ENCODE data around the gene PBRM1. TPM values are rescaled to one million over a fixed set of nuclear protein-coding genes. Genes with fewer than 3 reads are reported as not detected.
"Not testable (repeated sequence)": the region's sequence is repeated elsewhere in the genome, so short reads cannot be mapped to it uniquely, and the experiment has no call there.

Gene PBRM1
- total and polyA plus RNA-seq, 11 donors = 8.5 to 61.7 (median 44.4) TPM

- H3K36me3 ChIP-seq = peaks cover 0 to 72% (median 48%) of the 10 kb centered on the region in 9 donors
- H3K4me1 ChIP-seq = peaks cover 0 to 5% (median 0%) of the 10 kb centered on the region in 12 donors
- TF ChIP-seq POLR2A (IDR thresholded peaks at IDR 0.05) (no peak), CTCF (IDR thresholded peaks at IDR 0.05) (no peak)
- DNase-seq (no peak), ATAC-seq (no peak)
- intact Hi-C loops (cut with DNase I) = loop anchor here in 1 of 10 donors (10.0 kb wide), 1 partner anchor 334 kb away; no protein-coding TSS in a partner anchor
- no peak overlapping the region for H3K4me3 ChIP-seq
- H3K27me3 ChIP-seq = no peaks in the 10 kb centered on the region
- H3K9me3 ChIP-seq = peaks cover 0 to 16% (median 9%) of the 10 kb centered on the region in 12 donors
- H3K27ac ChIP-seq = no peak overlapping the region
These were observed 45.0 kb upstream of the PBRM1 start for GRCh38 chr3:52730681-52731080.

GRCh38 chr3:52728753-52729152 is 43.0 kb upstream of the PBRM1 start:
- H3K27me3 ChIP-seq; H3K4me1 ChIP-seq; ATAC-seq; H3K27ac ChIP-seq; DNase-seq; intact Hi-C loops (cut with DNase I); H3K4me3 ChIP-seq: not testable (repeated sequence)
- 61 to 91% (median 90%) methylated on average over 3 of the region's 3 CpGs for WGBS, 4 donors
- Histone ChIP-seq H3K9me3 (peaks cover 0 to 16% (median 9%) of the 10 kb centered on the region in 12 donors), H3K36me3 (peaks cover 0 to 53% (median 29%) of the 10 kb centered on the region in 9 donors)

- ATAC-seq = no peak
- Histone ChIP-seq H3K27me3 (no peaks in the 10 kb centered on the region), H3K27ac (no peak overlapping the region), H3K4me1 (peaks cover 0 to 19% (median 0%) of the 10 kb centered on the region in 12 donors), H3K4me3 (no peak overlapping the region), H3K36me3 (peaks cover 0 to 28% (median 5%) of the 10 kb centered on the region in 9 donors), H3K9me3 (peaks cover 0 to 22% (median 8%) of the 10 kb centered on the region in 12 donors)
- intact Hi-C loops (cut with DNase I) = no loop called here
- DNase-seq = no peak
- 94 to 100% (median 99%) methylated on average over 1 of the region's 1 CpG for WGBS, 4 donors
- TF ChIP-seq CTCF (IDR thresholded peaks at IDR 0.05) = no peak
- TF ChIP-seq POLR2A (IDR thresholded peaks at IDR 0.05) = no peak
These were observed 38.8 kb upstream of the PBRM1 start for GRCh38 chr3:52724511-52724910.

- Histone ChIP-seq H3K27me3 (no peaks in the 10 kb centered on the region), H3K4me1 (peaks cover 0 to 19% (median 0%) of the 10 kb centered on the region in 12 donors), H3K4me3 (no peak overlapping the region), H3K27ac (no peak overlapping the region), H3K9me3 (peaks cover 0 to 21% (median 5%) of the 10 kb centered on the region in 12 donors), H3K36me3 (peaks cover 0 to 29% (median 7%) of the 10 kb centered on the region in 9 donors)
- ATAC-seq (no peak), DNase-seq (no peak)
- intact Hi-C loops (cut with DNase I) = no loop called here
- no peak for TF ChIP-seq CTCF (IDR thresholded peaks at IDR 0.05)
- no peak for TF ChIP-seq POLR2A (IDR thresholded peaks at IDR 0.05)
- 92 to 99% (median 95%) methylated on average over 3 to 5 of the region's 5 CpGs for WGBS, 4 donors
These were observed 38.2 kb upstream of the PBRM1 start for GRCh38 chr3:52723935-52724334.

GRCh38 chr3:52722491-52722890 is 36.8 kb upstream of the PBRM1 start:
- H3K27me3 ChIP-seq = no peaks in the 10 kb centered on the region
- DNase-seq (no peak), ATAC-seq (no peak)
- H3K4me1 ChIP-seq = peaks cover 0 to 19% (median 0%) of the 10 kb centered on the region in 12 donors
- no peak overlapping the region for H3K27ac ChIP-seq
- peaks cover 0 to 28% (median 6%) of the 10 kb centered on the region in 9 donors for H3K36me3 ChIP-seq
- WGBS, 4 donors = 93 to 98% (median 97%) methylated on average over 7 of the region's 7 CpGs
- no peak overlapping the region for H3K4me3 ChIP-seq
- TF ChIP-seq POLR2A (IDR thresholded peaks at IDR 0.05) (no peak), CTCF (IDR thresholded peaks at IDR 0.05) (no peak)
- H3K9me3 ChIP-seq = peaks cover 0 to 13% (median 0%) of the 10 kb centered on the region in 12 donors
- intact Hi-C loops (cut with DNase I) = no loop called here

Data from heart left ventricle (tissue), 16 donors.